Measurements from ENCODE around the gene RPRML. TPM values are rescaled to one million over a fixed set of nuclear protein-coding genes. Genes with fewer than 3 reads are reported as not detected.

The RPRML gene
- total RNA-seq, 1 experiment from 2014 or later: 0.54 TPM

GRCh38 chr17:46952115-46952514 is 26.9 kb downstream of the RPRML start:
- TF ChIP-seq, protein P1, sequence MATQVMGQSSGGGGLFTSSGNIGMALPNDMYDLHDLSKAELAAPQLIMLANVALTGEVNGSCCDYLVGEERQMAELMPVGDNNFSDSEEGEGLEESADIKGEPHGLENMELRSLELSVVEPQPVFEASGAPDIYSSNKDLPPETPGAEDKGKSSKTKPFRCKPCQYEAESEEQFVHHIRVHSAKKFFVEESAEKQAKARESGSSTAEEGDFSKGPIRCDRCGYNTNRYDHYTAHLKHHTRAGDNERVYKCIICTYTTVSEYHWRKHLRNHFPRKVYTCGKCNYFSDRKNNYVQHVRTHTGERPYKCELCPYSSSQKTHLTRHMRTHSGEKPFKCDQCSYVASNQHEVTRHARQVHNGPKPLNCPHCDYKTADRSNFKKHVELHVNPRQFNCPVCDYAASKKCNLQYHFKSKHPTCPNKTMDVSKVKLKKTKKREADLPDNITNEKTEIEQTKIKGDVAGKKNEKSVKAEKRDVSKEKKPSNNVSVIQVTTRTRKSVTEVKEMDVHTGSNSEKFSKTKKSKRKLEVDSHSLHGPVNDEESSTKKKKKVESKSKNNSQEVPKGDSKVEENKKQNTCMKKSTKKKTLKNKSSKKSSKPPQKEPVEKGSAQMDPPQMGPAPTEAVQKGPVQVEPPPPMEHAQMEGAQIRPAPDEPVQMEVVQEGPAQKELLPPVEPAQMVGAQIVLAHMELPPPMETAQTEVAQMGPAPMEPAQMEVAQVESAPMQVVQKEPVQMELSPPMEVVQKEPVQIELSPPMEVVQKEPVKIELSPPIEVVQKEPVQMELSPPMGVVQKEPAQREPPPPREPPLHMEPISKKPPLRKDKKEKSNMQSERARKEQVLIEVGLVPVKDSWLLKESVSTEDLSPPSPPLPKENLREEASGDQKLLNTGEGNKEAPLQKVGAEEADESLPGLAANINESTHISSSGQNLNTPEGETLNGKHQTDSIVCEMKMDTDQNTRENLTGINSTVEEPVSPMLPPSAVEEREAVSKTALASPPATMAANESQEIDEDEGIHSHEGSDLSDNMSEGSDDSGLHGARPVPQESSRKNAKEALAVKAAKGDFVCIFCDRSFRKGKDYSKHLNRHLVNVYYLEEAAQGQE (IDR thresholded peaks at IDR 0.05; ENCODE audit: insufficient read depth in 1 of 2, low read depth in 2 of 2, low read length in 1 of 2): no peak
- TF ChIP-seq CTCF (IDR thresholded peaks at IDR 0.05) (no peak), TCF7L2 (IDR thresholded peaks at IDR 0.05; ENCODE audit: low read depth, low read length) (no peak), POLR2AphosphoS5 (IDR thresholded peaks at IDR 0.05; ENCODE audit: low read depth, low read length) (no peak), SIN3A (IDR thresholded peaks at IDR 0.05; ENCODE audit: borderline replicate concordance, insufficient read depth, low read depth, low read length) (no peak)
- DNase-seq (ENCODE audit: low read depth, low spot score) (no peak), ATAC-seq (no peak)
- in situ Hi-C loops (cut with HindIII; ENCODE audit: low pct_unique_long_range_greater_than_20kb, low sequenced_read_pairs): no loop called here
- BruUV-seq (replicated peaks): no TSS peak
- Histone ChIP-seq H3K27me3 (ENCODE audit: control insufficient read depth, insufficient read depth, low read length) (no peaks in the 10 kb centered on the region), H3K36me3 (ENCODE audit: control insufficient read depth, insufficient read depth, low read length) (no peaks in the 10 kb centered on the region), H3K4me3 (ENCODE audit: low read depth in 2 of 2, low read length in 2 of 2) (no peak overlapping the region), H3K4me1 (ENCODE audit: control insufficient read depth, insufficient read depth, low read length) (no peaks in the 10 kb centered on the region), H3K9me3 (ENCODE audit: control insufficient read depth, insufficient read depth, low read depth, low read length) (no peaks in the 10 kb centered on the region), H3K27ac (ENCODE audit: low read length) (no peak overlapping the region)
- intact Hi-C loops (cut with micrococcal nuclease; ENCODE audit: unreplicated experiment): no loop called here
- POLR2A ChIA-PET: no interaction called here
- CTCF ChIA-PET: no interaction called here

DNA sequence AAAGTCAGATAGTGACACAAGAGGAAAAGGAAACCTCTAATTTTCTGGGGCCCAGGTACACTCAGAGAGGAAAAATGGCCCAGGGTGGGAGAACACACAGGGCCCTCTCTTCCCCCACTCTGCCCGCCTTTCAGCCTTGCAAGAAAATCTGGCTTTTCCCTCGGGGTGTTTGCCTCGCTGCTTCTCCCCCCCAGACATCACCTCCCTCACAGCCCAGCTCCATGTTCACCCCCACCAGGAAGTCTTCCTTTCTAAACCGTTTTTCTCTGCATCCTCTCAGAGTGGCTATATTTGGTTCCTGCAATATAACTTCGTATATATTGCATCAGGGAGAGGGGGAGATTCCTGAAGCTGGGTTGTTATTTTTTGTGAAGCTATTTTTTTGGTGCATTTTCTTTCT is 27.3 kb downstream of the RPRML start:
- in situ Hi-C loops (cut with HindIII; ENCODE audit: low pct_unique_long_range_greater_than_20kb, low sequenced_read_pairs) (no loop called here), intact Hi-C loops (cut with micrococcal nuclease; ENCODE audit: unreplicated experiment) (no loop called here)
- ChIA-PET POLR2A (no interaction called here), CTCF (no interaction called here)
- BruUV-seq (replicated peaks): no TSS peak
- Histone ChIP-seq H3K4me1 (ENCODE audit: control insufficient read depth, insufficient read depth, low read length) (no peaks in the 10 kb centered on the region), H3K27me3 (ENCODE audit: control insufficient read depth, insufficient read depth, low read length) (no peaks in the 10 kb centered on the region), H3K36me3 (ENCODE audit: control insufficient read depth, insufficient read depth, low read length) (no peaks in the 10 kb centered on the region), H3K9me3 (ENCODE audit: control insufficient read depth, insufficient read depth, low read depth, low read length) (no peaks in the 10 kb centered on the region), H3K4me3 (ENCODE audit: low read depth in 2 of 2, low read length in 2 of 2) (no peak overlapping the region), H3K27ac (ENCODE audit: low read length) (no peak overlapping the region)
- ATAC-seq (no peak), DNase-seq (ENCODE audit: low read depth, low spot score) (no peak)
- TF ChIP-seq POLR2AphosphoS5 (IDR thresholded peaks at IDR 0.05; ENCODE audit: low read depth, low read length) (no peak), CTCF (IDR thresholded peaks at IDR 0.05) (no peak), TCF7L2 (IDR thresholded peaks at IDR 0.05; ENCODE audit: low read depth, low read length) (no peak)
- TF ChIP-seq, protein P1 (IDR thresholded peaks at IDR 0.05; ENCODE audit: insufficient read depth in 1 of 2, low read depth in 2 of 2, low read length in 1 of 2): no peak

Measured in Panc1 (cell line).